Activated CD4-positive, alpha-beta T cell treated with anti-CD3 and anti-CD28 coated beads, Interleukin-2, amount 50 U/mL, for 1 hour (primary cell): Measurements from ENCODE around the gene CT47C1.
"Not testable (repeated sequence)": the region's sequence is repeated elsewhere in the genome, so short reads cannot be mapped to it uniquely, and the experiment has no call there.

Source experiments
- DNase-seq: peaks from one replicate; pipeline ENCODE4 v3.0.0-alpha.2; 2020

The CT47C1 gene

DNA sequence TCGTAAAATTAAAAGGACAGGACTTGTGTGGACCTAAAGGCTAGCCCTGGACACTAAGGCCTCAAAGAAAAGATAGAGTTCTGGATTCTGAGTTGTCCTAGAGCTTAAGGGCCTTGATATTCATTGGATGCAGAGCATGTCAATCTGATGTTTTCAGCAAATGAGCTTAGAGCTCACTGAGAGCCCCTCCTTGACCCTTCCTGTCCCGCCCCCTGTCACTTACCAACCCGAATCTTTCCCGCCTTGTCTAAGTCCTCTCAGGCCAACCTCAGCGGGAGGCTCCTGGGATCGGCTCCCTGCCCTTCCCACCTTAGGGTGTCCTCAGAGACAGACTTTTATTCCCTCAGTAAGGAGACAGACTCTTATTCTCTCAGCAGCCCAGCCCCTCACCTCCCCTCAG, at the start of gene CT47C1:
CT47C1 (plus strand) TSS at position 250 of the 400 bp plus-strand sequence. CDS start 233 bp downstream, outside the sequence.
- DNase-seq: no peak

- no peak for DNase-seq
Measured at GRCh38 chrX:119025900-119026299, 46.9 kb upstream of the CT47C1 start.

- DNase-seq: not testable (repeated sequence)
Measured at GRCh38 chrX:119026344-119026743, 46.4 kb upstream of the CT47C1 start.

- not testable (repeated sequence) for DNase-seq
Measured at GRCh38 chrX:119027960-119028732, 44.6 kb upstream of the CT47C1 start.

DNA sequence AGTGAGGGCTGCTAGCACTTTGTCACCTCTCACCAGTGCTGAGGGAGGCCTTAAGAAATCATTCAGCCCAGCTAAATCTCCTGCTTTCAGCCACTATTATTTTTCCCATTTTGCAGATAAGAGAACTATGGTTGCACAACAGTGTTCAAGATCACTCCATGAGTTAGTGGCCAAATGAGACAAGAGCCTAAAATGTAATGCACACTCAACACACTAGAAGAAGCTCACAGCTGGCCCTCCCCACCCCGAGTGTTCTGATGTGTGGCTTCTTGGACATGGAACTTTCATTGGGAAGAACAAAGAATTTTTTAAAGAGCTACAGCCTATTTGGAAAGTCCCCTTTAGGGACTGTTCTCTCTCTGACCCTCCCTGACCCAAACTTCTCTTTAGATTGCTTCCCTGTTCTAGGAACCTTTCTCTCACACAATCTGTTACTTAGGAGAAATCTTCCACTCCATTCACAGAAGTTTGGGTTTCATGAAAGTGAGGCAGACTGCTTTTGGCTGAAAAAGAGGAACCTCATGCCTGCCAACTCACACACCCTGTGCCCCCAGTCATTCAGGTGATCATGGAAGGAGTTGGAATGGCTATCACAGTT, 44.0 kb upstream of the CT47C1 start:
- no peak for DNase-seq

DNA sequence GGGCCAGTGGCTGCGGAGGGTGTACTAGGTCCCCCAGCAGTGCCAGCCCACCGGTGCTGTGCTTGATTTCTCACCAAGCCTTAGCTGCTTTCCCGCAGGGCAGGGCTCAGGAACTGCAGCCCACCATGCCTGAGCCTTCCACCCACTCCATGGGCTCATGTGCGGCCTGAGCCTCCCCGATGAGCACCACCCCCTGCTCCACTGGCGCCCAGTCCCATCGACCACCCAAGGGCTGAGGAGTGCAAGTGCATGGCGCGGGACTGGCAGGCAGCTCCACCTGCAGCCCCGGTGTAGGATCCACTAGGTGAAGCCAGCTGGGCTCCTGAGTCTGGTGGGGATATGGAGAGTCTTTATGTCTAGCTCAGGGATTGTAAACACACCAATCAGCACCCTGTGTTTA, 43.1 kb upstream of the CT47C1 start:
- not testable (repeated sequence) for DNase-seq

GRCh38 chrX:119030990-119031389, 41.8 kb upstream of the CT47C1 start:
- no peak for DNase-seq

GRCh38 chrX:119036107-119037029, 36.4 kb upstream of the CT47C1 start:
- no peak for DNase-seq

DNA sequence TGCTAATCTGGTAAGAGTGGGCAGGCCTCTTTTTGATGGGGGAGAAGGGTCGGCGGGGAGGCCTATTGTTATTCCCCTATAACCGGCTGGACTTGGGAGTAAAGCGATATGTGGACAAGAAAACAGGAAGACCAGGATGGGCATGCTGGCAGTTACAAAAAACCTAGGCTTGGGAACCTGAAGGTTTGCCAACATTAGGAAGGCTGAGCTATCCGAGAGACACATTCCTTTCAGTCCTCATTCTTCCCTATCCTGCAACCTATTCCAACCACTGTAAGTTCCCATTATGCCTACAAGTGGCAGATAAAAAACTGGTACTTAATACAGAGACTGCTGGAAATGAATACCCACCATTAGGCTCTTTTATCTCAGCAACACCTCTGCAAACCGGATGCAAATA, 32.4 kb upstream of the CT47C1 start:
- no peak for DNase-seq

DNA sequence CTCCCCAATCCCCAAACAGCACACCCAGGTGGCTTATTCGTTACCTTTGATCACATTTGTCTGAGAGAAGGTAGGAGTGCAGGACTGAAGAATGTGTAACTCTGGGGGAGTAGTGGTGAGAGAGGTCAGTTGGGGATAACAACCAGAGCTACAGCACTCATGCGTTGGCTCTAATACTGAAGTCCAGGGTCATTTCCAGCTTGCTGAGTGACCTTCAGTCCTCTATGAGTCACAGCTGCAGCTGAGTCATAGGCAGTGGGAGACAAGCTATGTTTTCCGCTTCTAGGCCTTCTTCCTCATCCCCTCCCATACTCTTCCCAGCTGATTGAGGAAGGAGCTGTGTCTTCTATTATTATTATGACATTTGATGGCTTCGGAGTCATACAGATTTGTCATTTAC, 31.6 kb upstream of the CT47C1 start:
- DNase-seq: no peak

DNA sequence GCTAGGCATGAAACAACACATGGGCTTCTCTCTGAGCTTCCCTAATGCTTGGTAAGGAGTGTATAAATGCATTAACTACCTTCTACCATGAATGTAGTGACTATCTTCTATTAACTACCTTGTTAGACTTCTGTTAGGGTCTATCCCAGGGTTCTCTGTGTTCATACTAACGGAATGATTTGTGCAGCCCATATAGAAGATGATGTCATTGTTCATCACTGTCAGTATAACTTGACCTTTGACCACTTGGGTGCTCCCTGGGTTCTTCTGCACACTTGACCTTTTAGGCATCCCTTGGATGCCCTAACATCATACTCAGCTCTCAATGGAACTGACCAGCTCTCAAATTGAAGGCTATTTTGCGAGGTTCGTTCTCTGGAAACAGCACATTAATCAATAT, 30.8 kb upstream of the CT47C1 start:
- DNase-seq: no peak

DNA sequence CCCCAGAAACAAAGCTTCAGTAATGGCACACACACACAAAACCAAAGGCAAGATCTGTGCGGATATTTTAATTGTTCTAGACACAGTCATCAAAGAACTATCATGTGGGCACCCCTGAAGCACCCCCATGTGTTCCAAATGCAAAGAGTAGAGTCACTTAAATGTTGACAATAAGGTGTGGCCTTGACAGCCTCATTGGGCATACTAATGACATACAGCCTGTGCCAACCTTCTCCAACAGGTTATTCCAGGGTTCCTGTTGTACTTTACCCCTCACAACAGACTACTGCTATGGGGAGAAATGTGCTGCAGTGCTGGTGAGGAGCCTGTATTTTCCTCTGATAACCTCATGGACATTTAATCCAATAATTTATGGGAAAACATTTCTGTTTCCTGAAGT, 29.8 kb upstream of the CT47C1 start:
- no peak for DNase-seq

- DNase-seq: no peak
Measured at GRCh38 chrX:119045884-119046283, 26.9 kb upstream of the CT47C1 start.

DNA sequence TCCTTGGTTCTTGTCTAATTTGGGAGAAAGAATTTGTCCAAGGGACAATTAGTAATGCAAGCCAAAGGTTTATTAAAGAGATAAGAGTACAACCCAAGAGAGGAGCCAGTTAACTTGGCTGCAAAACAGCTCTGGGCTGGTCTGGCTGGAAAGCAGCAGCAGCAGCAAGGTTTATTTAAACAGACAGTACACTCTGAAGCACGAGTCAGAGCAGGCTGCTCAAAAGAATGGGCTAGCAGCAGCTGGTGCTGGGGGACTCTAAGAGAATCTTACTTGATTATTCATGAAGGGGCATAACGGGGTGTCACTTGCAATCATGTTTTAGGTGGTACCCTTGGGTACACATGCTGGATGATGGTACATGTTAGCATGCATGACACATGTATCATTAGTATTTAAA, 17.1 kb upstream of the CT47C1 start:
- DNase-seq: no peak

GRCh38 chrX:119062750-119063374, 9.9 kb upstream of the CT47C1 start:
- DNase-seq: no peak

- DNase-seq: no peak
Measured at GRCh38 chrX:119063428-119063827, 9.4 kb upstream of the CT47C1 start.

- peak; percentile 36 for DNase-seq
Measured at GRCh38 chrX:119067023-119067739, 5.6 kb upstream of the CT47C1 start.

GRCh38 chrX:119069128-119069527, 3.7 kb upstream of the CT47C1 start:
- DNase-seq: no peak

DNA sequence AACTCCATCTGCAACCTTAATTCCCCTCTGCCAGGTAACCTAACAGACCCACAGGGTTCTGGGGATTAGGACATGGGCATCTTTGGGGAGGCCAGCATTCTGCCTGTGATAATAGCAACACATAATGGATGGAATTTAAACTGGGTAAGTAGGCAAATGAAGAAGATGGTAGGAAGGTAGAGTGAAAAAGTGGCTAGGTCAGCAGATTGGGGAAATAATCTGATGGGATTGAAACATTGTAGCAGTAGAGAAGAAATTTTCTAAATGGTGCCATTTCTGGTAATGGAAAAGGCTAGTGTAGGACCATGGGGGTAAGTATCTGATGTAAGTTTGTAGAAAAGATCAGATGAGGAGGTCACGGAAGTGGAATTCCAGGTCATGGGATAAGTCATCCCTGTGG, 3.0 kb upstream of the CT47C1 start:
- no peak for DNase-seq

- DNase-seq: no peak
Measured at GRCh38 chrX:119071381-119071780, 1.4 kb upstream of the CT47C1 start.

DNA sequence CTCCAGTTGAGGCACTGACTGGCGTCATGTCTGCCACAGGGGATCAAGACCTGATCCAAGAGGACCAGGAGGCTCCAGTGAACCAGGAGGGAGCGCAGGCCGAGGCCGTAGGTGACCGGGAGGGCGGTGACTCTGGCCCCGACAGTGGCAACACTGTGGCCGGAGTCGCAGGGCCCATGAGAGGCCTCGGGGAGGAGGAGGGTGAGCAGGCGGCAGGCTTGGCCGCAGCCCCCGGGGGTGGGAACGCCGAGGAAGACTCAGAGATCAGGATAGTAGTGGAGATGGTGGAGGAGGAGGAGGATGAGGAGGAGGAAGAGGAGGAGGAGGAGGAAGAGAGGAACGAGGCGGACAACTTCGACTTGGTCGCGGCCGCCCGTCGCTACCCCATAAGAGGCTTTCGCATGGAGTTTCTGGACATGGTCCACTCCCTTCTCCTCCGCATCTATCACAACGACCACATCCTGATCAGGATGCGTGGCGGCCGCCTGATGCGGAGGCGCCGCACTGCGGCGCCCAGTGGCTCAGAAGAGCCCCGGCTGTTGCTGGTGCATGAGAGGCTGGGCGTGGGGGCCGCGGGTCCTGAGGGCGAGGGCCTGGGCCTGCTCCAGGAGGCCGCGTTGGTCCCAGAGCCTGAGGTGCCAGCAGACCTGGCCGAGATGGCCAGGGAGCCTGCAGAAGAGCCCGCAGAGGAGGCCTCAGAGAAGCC, 560 bp downstream of the CT47C1 start:
- DNase-seq: no peak

DNA sequence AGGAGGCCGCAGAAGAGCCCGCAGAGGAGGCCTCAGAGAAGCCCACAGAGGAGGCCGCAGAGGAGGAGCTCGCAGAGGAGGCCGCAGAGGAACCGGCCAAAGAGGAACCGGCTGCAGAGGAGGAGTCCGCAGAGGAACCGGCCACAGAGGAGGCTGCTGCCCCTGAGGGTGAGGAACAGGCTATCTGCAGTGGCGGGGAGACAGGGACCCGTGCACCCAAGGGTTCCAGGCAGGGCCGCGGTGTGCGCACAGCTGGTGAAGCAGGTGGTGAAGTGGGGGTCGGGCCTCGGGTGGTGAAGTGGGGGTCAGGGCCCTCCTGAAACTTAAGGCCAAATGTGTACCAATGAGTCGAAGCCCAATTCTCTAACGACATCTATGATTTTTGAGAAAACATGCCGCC, 1.1 kb downstream of the CT47C1 start:
- DNase-seq: no peak
